Colonic mucosa (tissue), 4 donors: ENCODE results near the gene PAPPA. TPM values are rescaled to one million over a fixed set of nuclear protein-coding genes. Genes with fewer than 3 reads are reported as not detected.

Experiments
- DNase-seq: peaks from one replicate; pipeline ENCODE4 v3.0.0-alpha.2; 2020
- H3K27ac ChIP-seq: fragments of 200-600 bp; one replicate; pipeline ENCODE4 v1.8.0; 2021
- H3K27me3 ChIP-seq: fragments of 200-600 bp; one replicate; pipeline ENCODE4 v1.8.0; 2021
- H3K36me3 ChIP-seq: fragments of 200-600 bp; one replicate; pipeline ENCODE4 v1.8.0; 2021
- H3K4me1 ChIP-seq: fragments of 200-600 bp; one replicate; pipeline ENCODE4 v1.8.0; 2021; ENCODE audit warnings: mild to moderate bottlenecking
- H3K4me3 ChIP-seq: fragments of 200-600 bp; one replicate; pipeline ENCODE4 v1.8.0; 2021
- H3K9ac ChIP-seq, 2 donors: one replicate each; pipeline ENCODE4 v1.7.0; 2013; ENCODE audit warnings: control low read depth in 2 of 2, low read depth in 2 of 2, low read length in 2 of 2
- H3K9me3 ChIP-seq: fragments of 200-600 bp; one replicate; pipeline ENCODE4 v1.8.0; 2021
- CTCF ChIP-seq: fragments of 200-600 bp; IDR thresholded peaks from one replicate; pipeline ENCODE4 v1.8.0; 2022; ENCODE audit warnings: antibody characterized with exemption, mild to moderate bottlenecking
- intact Hi-C: fragments of 100-400 bp; cut with DNase I; formaldehyde crosslinking; loops from one replicate; pipeline ENCODE4 v1.14.1; 2022
- total RNA-seq, 2 donors: library from RNA; stranded (reverse); fragmentation: NEBNext Ultra II Directional in 1 of 2; extraction: Animal tissue kit (Norgen Biotek cat#: 25700) in 1 of 2; gene quantifications; one replicate each; pipeline ENCODE4 v1.2.1, GENCODE V29; 2021
- donor health status: healthy.
- donor health status: DM: no; HTN: no; CAD: no.
- donor health status: DM: no; HTN: no; CAD: no.

Gene PAPPA
- total RNA-seq, 2 donors from 2014 or later, result 0.99 to 1.2 TPM

DNA sequence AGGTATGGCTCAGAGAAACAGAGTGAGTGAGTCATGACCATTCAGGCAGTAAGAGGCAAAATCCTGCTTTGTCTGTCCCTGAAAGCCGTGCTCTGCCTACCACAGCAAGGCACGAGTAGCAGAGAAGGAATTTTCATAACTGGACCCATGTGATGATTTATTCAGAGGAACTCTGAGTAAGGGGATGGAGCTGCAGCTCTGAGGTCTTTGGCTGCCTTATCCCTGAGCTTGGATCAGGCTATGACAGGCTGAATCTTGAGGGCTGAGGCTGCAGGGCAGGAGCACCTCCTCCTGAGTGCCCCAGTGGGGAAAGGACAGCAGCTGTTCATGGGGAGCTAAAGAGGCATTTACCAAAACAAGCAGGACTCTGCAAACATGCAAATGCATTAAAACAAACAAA, 183.4 kb downstream of the PAPPA start:
- Histone ChIP-seq H3K4me3 (no peak overlapping the region), H3K27ac (no peak overlapping the region), H3K9ac (no peak overlapping the region), H3K36me3 (no peaks in the 10 kb centered on the region), H3K27me3 (no peaks in the 10 kb centered on the region), H3K9me3 (no peaks in the 10 kb centered on the region), H3K4me1 (no peaks in the 10 kb centered on the region)
- intact Hi-C loops, result no loop called here
- no peak for TF ChIP-seq CTCF
- DNase-seq, result no peak

- Histone ChIP-seq H3K4me1 (no peaks in the 10 kb centered on the region), H3K9ac (no peak overlapping the region), H3K27ac (no peak overlapping the region), H3K36me3 (no peaks in the 10 kb centered on the region), H3K9me3 (no peaks in the 10 kb centered on the region), H3K27me3 (no peaks in the 10 kb centered on the region), H3K4me3 (no peak overlapping the region)
- intact Hi-C loops, result no loop called here
- DNase-seq, result no peak
- no peak for TF ChIP-seq CTCF
Observed at GRCh38 chr9:116340270-116340669, 186.7 kb downstream of the PAPPA start.

GRCh38 chr9:116342061-116342460, 188.5 kb downstream of the PAPPA start:
- H3K4me3 ChIP-seq, result no peak overlapping the region
- no peaks in the 10 kb centered on the region for H3K36me3 ChIP-seq
- H3K9me3 ChIP-seq, result no peaks in the 10 kb centered on the region
- H3K4me1 ChIP-seq, result no peaks in the 10 kb centered on the region
- no peak for TF ChIP-seq CTCF
- no peaks in the 10 kb centered on the region for H3K27me3 ChIP-seq
- intact Hi-C loops, result no loop called here
- DNase-seq, result no peak
- H3K27ac ChIP-seq, result no peak overlapping the region
- H3K9ac ChIP-seq, result no peak overlapping the region

DNA sequence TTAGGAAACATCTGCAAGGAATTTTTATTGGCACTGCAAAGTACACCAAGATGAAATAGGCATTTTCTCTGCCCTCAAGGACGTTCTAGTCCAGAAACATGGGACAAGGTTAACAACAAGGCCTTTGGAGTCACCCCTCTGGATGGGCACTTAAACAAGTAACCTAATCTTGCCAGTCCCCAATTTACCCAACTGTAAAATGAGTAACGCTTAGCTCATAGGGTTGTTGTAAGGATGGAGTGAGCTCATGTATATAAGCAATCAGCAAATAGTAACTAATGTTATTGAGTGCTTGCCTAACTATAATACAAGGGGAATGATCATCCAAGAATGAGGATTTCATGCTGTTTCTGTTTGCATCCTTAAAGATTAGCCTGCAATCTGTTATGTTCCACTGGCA, 189.3 kb downstream of the PAPPA start:
- Histone ChIP-seq H3K4me3 (no peak overlapping the region), H3K9ac (no peak overlapping the region), H3K9me3 (no peaks in the 10 kb centered on the region), H3K27me3 (no peaks in the 10 kb centered on the region), H3K27ac (no peak overlapping the region), H3K4me1 (no peaks in the 10 kb centered on the region), H3K36me3 (no peaks in the 10 kb centered on the region)
- DNase-seq, result no peak
- intact Hi-C loops, result no loop called here
- TF ChIP-seq CTCF, result no peak

DNA sequence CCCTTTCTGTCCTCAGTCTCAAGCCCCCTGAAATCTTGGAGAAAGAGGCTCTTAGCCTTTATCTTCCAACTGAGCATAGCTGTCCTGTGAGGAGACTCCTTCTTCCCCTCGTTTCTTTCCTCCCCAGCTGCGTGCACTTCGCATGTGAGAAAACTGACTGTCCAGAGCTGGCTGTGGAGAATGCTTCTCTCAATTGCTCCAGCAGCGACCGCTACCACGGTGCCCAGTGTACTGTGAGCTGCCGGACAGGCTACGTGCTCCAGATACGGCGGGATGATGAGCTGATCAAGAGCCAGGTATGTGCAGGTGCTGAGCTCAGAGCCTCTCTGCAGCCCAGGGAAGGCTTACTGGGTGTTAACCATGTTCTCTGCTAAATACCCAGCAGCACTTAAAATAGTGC, 190.8 kb downstream of the PAPPA start:
- Histone ChIP-seq H3K4me1 (no peaks in the 10 kb centered on the region), H3K9me3 (no peaks in the 10 kb centered on the region), H3K9ac (no peak overlapping the region), H3K27me3 (no peaks in the 10 kb centered on the region), H3K4me3 (no peak overlapping the region), H3K27ac (no peak overlapping the region), H3K36me3 (no peaks in the 10 kb centered on the region)
- intact Hi-C loops, result no loop called here
- no peak for TF ChIP-seq CTCF
- no peak for DNase-seq

- Histone ChIP-seq H3K4me3 (no peak overlapping the region), H3K36me3 (no peaks in the 10 kb centered on the region), H3K9me3 (no peaks in the 10 kb centered on the region), H3K27me3 (no peaks in the 10 kb centered on the region), H3K4me1 (no peaks in the 10 kb centered on the region), H3K27ac (no peak overlapping the region), H3K9ac (no peak overlapping the region)
- TF ChIP-seq CTCF, result no peak
- DNase-seq, result no peak
- intact Hi-C loops, result no loop called here
Observed at GRCh38 chr9:116345393-116345792, 191.8 kb downstream of the PAPPA start.
